ENCODE results near the gene STARD4.

Gene STARD4

GRCh38 chr5:111548992-111549649, 36.8 kb upstream of the STARD4 start:
- Histone ChIP-seq H2AFZ (ENCODE audit: low read depth, low read length) (no peak overlapping the region), H3K36me3 (ENCODE audit: insufficient read depth, low read length) (no peaks in the 10 kb centered on the region), H3K9me3 (ENCODE audit: low read length) (no peaks in the 10 kb centered on the region), H3K4me1 (ENCODE audit: insufficient read depth, low read length) (peaks cover 28% of the 10 kb centered on the region), H3K27me3 (ENCODE audit: insufficient read depth, low read length) (no peaks in the 10 kb centered on the region), H3K4me3 (ENCODE audit: low read length) (no peak overlapping the region)

GRCh38 chr5:111548348-111548950, 36.1 kb upstream of the STARD4 start:
- no peaks in the 10 kb centered on the region for H3K27me3 ChIP-seq (ENCODE audit: insufficient read depth, low read length)
- H3K36me3 ChIP-seq (ENCODE audit: insufficient read depth, low read length): no peaks in the 10 kb centered on the region
- H3K9me3 ChIP-seq (ENCODE audit: low read length): no peaks in the 10 kb centered on the region
- H2AFZ ChIP-seq (ENCODE audit: low read depth, low read length): no peak overlapping the region
- peaks cover 25% of the 10 kb centered on the region for H3K4me1 ChIP-seq (ENCODE audit: insufficient read depth, low read length)
- H3K4me3 ChIP-seq (ENCODE audit: low read length): no peak overlapping the region

- Histone ChIP-seq H3K4me1 (ENCODE audit: insufficient read depth, low read length) (no peaks in the 10 kb centered on the region), H2AFZ (ENCODE audit: low read depth, low read length) (no peak overlapping the region), H3K36me3 (ENCODE audit: insufficient read depth, low read length) (no peaks in the 10 kb centered on the region), H3K27me3 (ENCODE audit: insufficient read depth, low read length) (no peaks in the 10 kb centered on the region), H3K4me3 (ENCODE audit: low read length) (no peak overlapping the region), H3K9me3 (ENCODE audit: low read length) (no peaks in the 10 kb centered on the region)
Measured at GRCh38 chr5:111545031-111545430, 32.7 kb upstream of the STARD4 start.

- Histone ChIP-seq H2AFZ (ENCODE audit: low read depth, low read length) (no peak overlapping the region), H3K36me3 (ENCODE audit: insufficient read depth, low read length) (no peaks in the 10 kb centered on the region), H3K4me3 (ENCODE audit: low read length) (no peak overlapping the region), H3K27me3 (ENCODE audit: insufficient read depth, low read length) (no peaks in the 10 kb centered on the region), H3K9me3 (ENCODE audit: low read length) (no peaks in the 10 kb centered on the region), H3K4me1 (ENCODE audit: insufficient read depth, low read length) (peaks cover 5% of the 10 kb centered on the region)
Measured at GRCh38 chr5:111537141-111538024, 25.0 kb upstream of the STARD4 start.

- Histone ChIP-seq H3K36me3 (ENCODE audit: insufficient read depth, low read length) (no peaks in the 10 kb centered on the region), H3K4me3 (ENCODE audit: low read length) (no peak overlapping the region), H3K4me1 (ENCODE audit: insufficient read depth, low read length) (peaks cover 6% of the 10 kb centered on the region), H3K27me3 (ENCODE audit: insufficient read depth, low read length) (no peaks in the 10 kb centered on the region), H2AFZ (ENCODE audit: low read depth, low read length) (no peak overlapping the region), H3K9me3 (ENCODE audit: low read length) (no peaks in the 10 kb centered on the region)
Measured at GRCh38 chr5:111535879-111536549, 23.7 kb upstream of the STARD4 start.

GRCh38 chr5:111532886-111533582, 20.7 kb upstream of the STARD4 start:
- H3K4me1 ChIP-seq (ENCODE audit: insufficient read depth, low read length): peaks cover 6% of the 10 kb centered on the region
- no peaks in the 10 kb centered on the region for H3K36me3 ChIP-seq (ENCODE audit: insufficient read depth, low read length)
- no peak overlapping the region for H2AFZ ChIP-seq (ENCODE audit: low read depth, low read length)
- H3K27me3 ChIP-seq (ENCODE audit: insufficient read depth, low read length): no peaks in the 10 kb centered on the region
- H3K9me3 ChIP-seq (ENCODE audit: low read length): no peaks in the 10 kb centered on the region
- no peak overlapping the region for H3K4me3 ChIP-seq (ENCODE audit: low read length)

GRCh38 chr5:111530298-111530740, 18.0 kb upstream of the STARD4 start:
- H3K36me3 ChIP-seq (ENCODE audit: insufficient read depth, low read length): no peaks in the 10 kb centered on the region
- peaks cover 10% of the 10 kb centered on the region for H3K4me1 ChIP-seq (ENCODE audit: insufficient read depth, low read length)
- H3K27me3 ChIP-seq (ENCODE audit: insufficient read depth, low read length): no peaks in the 10 kb centered on the region
- no peak overlapping the region for H3K4me3 ChIP-seq (ENCODE audit: low read length)
- H3K9me3 ChIP-seq (ENCODE audit: low read length): no peaks in the 10 kb centered on the region
- H2AFZ ChIP-seq (ENCODE audit: low read depth, low read length): no peak overlapping the region

GRCh38 chr5:111528056-111528455, 15.7 kb upstream of the STARD4 start:
- H3K4me3 ChIP-seq (ENCODE audit: low read length): no peak overlapping the region
- H3K4me1 ChIP-seq (ENCODE audit: insufficient read depth, low read length): peaks cover 10% of the 10 kb centered on the region
- H2AFZ ChIP-seq (ENCODE audit: low read depth, low read length): no peak overlapping the region
- no peaks in the 10 kb centered on the region for H3K9me3 ChIP-seq (ENCODE audit: low read length)
- H3K36me3 ChIP-seq (ENCODE audit: insufficient read depth, low read length): no peaks in the 10 kb centered on the region
- H3K27me3 ChIP-seq (ENCODE audit: insufficient read depth, low read length): no peaks in the 10 kb centered on the region

GRCh38 chr5:111520908-111521307, 8.6 kb upstream of the STARD4 start:
- peaks cover under 1% of the 10 kb centered on the region for H3K4me1 ChIP-seq (ENCODE audit: insufficient read depth, low read length)
- no peaks in the 10 kb centered on the region for H3K9me3 ChIP-seq (ENCODE audit: low read length)
- no peaks in the 10 kb centered on the region for H3K27me3 ChIP-seq (ENCODE audit: insufficient read depth, low read length)
- H3K4me3 ChIP-seq (ENCODE audit: low read length): no peak overlapping the region
- no peaks in the 10 kb centered on the region for H3K36me3 ChIP-seq (ENCODE audit: insufficient read depth, low read length)
- no peak overlapping the region for H2AFZ ChIP-seq (ENCODE audit: low read depth, low read length)

GRCh38 chr5:111518777-111519176, 6.4 kb upstream of the STARD4 start:
- Histone ChIP-seq H3K4me1 (ENCODE audit: insufficient read depth, low read length) (peaks cover 5% of the 10 kb centered on the region), H3K27me3 (ENCODE audit: insufficient read depth, low read length) (no peaks in the 10 kb centered on the region), H2AFZ (ENCODE audit: low read depth, low read length) (no peak overlapping the region), H3K36me3 (ENCODE audit: insufficient read depth, low read length) (no peaks in the 10 kb centered on the region), H3K4me3 (ENCODE audit: low read length) (no peak overlapping the region), H3K9me3 (ENCODE audit: low read length) (no peaks in the 10 kb centered on the region)

- Histone ChIP-seq H3K27me3 (ENCODE audit: insufficient read depth, low read length) (no peaks in the 10 kb centered on the region), H3K4me1 (ENCODE audit: insufficient read depth, low read length) (peaks cover 7% of the 10 kb centered on the region), H2AFZ (ENCODE audit: low read depth, low read length) (no peak overlapping the region), H3K4me3 (ENCODE audit: low read length) (no peak overlapping the region), H3K9me3 (ENCODE audit: low read length) (no peaks in the 10 kb centered on the region), H3K36me3 (ENCODE audit: insufficient read depth, low read length) (no peaks in the 10 kb centered on the region)
Measured at GRCh38 chr5:111517853-111518501, 5.6 kb upstream of the STARD4 start.

GRCh38 chr5:111514087-111514486, 1.8 kb upstream of the STARD4 start:
- peak overlapping the region; percentile 94 for H3K4me3 ChIP-seq (ENCODE audit: low read length)
- no peaks in the 10 kb centered on the region for H3K36me3 ChIP-seq (ENCODE audit: insufficient read depth, low read length)
- H2AFZ ChIP-seq (ENCODE audit: low read depth, low read length): peak overlapping the region; percentile 12
- H3K4me1 ChIP-seq (ENCODE audit: insufficient read depth, low read length): peaks cover 30% of the 10 kb centered on the region
- no peaks in the 10 kb centered on the region for H3K27me3 ChIP-seq (ENCODE audit: insufficient read depth, low read length)
- H3K9me3 ChIP-seq (ENCODE audit: low read length): no peaks in the 10 kb centered on the region

Data from neuron (in vitro differentiated cells).